Peyer's patch (tissue), 4 donors: Measurements from ENCODE around the gene IL1RAPL1. TPM values are rescaled to one million over a fixed set of nuclear protein-coding genes. Genes with fewer than 3 reads are reported as not detected.

Experiments
- DNase-seq, 3 donors: peaks; one replicate each; pipeline ENCODE4 v3.0.0-alpha.2; 2017 to 2019
- H3K27ac ChIP-seq, 4 donors: fragments of 200-600 bp; sonication (generic); one replicate each; pipeline ENCODE4 v1.5.1; 2016 to 2019
- H3K27me3 ChIP-seq, 2 donors: fragments of 200-600 bp; sonication (generic); one replicate each; pipeline ENCODE4 v1.5.1; 2019
- H3K36me3 ChIP-seq, 3 donors: fragments of 200-600 bp; sonication (generic); one replicate each; pipeline ENCODE4 v1.5.1; 2016 to 2019
- H3K4me1 ChIP-seq, 4 donors: fragments of 200-600 bp; sonication (generic); one replicate each; pipeline ENCODE4 v1.5.1; 2016 to 2019
- H3K4me3 ChIP-seq, 4 donors: fragments of 200-600 bp; sonication (generic); 1 replicate in 3 of 4; 2 replicates in 1 of 4; pipeline ENCODE4 v1.5.1; 2016 to 2019; ENCODE audit warnings: mild to moderate bottlenecking in 1 of 4
- H3K9me3 ChIP-seq, 4 donors: fragments of 200-600 bp; sonication (generic); one replicate each; pipeline ENCODE4 v1.5.1; 2016 to 2019; ENCODE audit warnings: mild to moderate bottlenecking in 1 of 4
- POLR2A ChIP-seq, 2 donors: fragments of 450-650 bp; IDR thresholded peaks; one replicate each; pipeline ENCODE4 v1.5.1; 2017; ENCODE audit warnings: antibody characterized with exemption in 2 of 2, mild to moderate bottlenecking in 2 of 2, moderate library complexity in 2 of 2
- total RNA-seq, 4 donors: library from RNA; depleted of rRNA; stranded (reverse); fragments of >200 nt; gene quantifications; one replicate each; pipeline ENCODE4 v1.1.0, GENCODE V29; 2016
- TF ChIP-seq, protein P1 (sequence below), 6 experiments: fragments of 450-650 bp in 4 of 6; fragments of 200-600 bp in 2 of 6; sonication (generic) in 1 of 6; IDR thresholded peaks; one replicate each; pipeline ENCODE4 v1.5.1; 2017 to 2019; ENCODE audit warnings: antibody characterized with exemption in 6 of 6, mild to moderate bottlenecking in 3 of 6, moderate library complexity in 1 of 6

IL1RAPL1 gene
- total RNA-seq, 4 donors from 2014 or later, result not detected

DNA sequence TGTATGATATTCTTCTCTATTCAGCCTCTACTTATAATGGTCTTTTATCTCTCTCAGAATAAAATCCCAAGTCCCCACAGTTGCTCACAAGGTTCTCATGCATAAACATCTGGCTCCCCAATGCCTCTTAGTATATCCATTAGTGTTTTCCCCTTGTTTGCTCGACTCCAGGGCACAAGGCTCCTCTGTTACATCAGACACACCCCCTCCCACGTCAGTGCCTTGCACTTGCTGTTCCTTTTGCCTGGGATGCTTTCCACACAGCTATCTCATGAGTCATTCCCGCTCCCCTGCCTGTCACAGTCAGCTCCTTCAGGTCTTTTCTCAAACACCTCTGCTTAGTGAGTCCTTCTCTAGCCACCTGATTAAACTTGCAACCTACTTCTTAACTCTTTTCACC lies 260.2 kb downstream of the IL1RAPL1 start:
- TF ChIP-seq POLR2A (IDR thresholded peaks at IDR 0.05), result no peak
- TF ChIP-seq, protein P1, sequence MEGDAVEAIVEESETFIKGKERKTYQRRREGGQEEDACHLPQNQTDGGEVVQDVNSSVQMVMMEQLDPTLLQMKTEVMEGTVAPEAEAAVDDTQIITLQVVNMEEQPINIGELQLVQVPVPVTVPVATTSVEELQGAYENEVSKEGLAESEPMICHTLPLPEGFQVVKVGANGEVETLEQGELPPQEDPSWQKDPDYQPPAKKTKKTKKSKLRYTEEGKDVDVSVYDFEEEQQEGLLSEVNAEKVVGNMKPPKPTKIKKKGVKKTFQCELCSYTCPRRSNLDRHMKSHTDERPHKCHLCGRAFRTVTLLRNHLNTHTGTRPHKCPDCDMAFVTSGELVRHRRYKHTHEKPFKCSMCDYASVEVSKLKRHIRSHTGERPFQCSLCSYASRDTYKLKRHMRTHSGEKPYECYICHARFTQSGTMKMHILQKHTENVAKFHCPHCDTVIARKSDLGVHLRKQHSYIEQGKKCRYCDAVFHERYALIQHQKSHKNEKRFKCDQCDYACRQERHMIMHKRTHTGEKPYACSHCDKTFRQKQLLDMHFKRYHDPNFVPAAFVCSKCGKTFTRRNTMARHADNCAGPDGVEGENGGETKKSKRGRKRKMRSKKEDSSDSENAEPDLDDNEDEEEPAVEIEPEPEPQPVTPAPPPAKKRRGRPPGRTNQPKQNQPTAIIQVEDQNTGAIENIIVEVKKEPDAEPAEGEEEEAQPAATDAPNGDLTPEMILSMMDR (IDR thresholded peaks at IDR 0.05), result no peak
- H3K27ac ChIP-seq, result no peak overlapping the region
- no peaks in the 10 kb centered on the region for H3K4me1 ChIP-seq
- H3K36me3 ChIP-seq, result no peaks in the 10 kb centered on the region
- no peak overlapping the region for H3K4me3 ChIP-seq
- no peaks in the 10 kb centered on the region for H3K9me3 ChIP-seq
- no peak for DNase-seq
- no peaks in the 10 kb centered on the region for H3K27me3 ChIP-seq

DNA sequence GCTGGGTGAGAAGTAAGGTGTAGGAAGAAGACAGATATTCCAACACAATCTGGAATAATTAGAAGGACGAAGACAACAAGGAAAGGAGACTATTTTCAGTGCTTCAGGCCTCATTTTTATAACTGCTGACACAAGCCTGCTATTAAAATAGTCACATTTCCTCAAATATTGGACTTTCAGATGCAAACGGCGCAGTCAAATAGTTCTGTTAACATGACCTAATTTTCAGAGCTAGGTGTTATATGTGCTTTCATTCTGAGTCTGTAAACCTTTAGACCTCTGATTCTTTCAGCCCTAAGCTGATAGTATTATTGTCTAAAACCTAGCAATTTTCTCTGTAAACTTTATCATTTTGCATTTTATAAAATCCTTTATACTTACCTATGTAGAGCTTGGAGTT lies 261.5 kb downstream of the IL1RAPL1 start:
- Histone ChIP-seq H3K36me3 (no peaks in the 10 kb centered on the region), H3K27me3 (no peaks in the 10 kb centered on the region), H3K27ac (no peak overlapping the region), H3K4me3 (no peak overlapping the region), H3K4me1 (no peaks in the 10 kb centered on the region), H3K9me3 (no peaks in the 10 kb centered on the region)
- TF ChIP-seq POLR2A (IDR thresholded peaks at IDR 0.05), result no peak
- TF ChIP-seq, protein P1 (IDR thresholded peaks at IDR 0.05), result no peak
- DNase-seq, result no peak

DNA sequence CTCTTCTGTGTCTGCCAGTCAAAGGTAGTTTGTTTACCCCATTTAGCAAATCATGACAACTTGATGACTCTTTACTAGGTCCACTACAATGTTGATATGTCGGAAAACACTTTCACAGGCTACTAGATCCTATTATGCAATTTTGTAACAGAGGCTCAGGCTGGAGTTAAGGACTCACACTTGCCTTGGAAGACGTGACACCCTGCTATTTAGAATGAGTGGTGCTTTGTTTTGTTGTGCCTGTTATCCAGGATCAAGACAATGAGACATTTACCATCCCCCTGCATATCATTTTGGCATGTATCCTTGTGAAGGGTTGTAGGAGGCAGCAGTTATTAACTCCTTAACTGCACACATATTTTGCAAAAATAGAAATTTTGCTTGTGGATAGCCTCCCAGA lies 263.7 kb downstream of the IL1RAPL1 start:
- DNase-seq, result no peak
- Histone ChIP-seq H3K4me3 (no peak overlapping the region), H3K27ac (no peak overlapping the region), H3K9me3 (no peaks in the 10 kb centered on the region), H3K27me3 (no peaks in the 10 kb centered on the region), H3K4me1 (no peaks in the 10 kb centered on the region), H3K36me3 (no peaks in the 10 kb centered on the region)
- TF ChIP-seq POLR2A (IDR thresholded peaks at IDR 0.05), result no peak
- TF ChIP-seq, protein P1 (IDR thresholded peaks at IDR 0.05), result no peak

DNA sequence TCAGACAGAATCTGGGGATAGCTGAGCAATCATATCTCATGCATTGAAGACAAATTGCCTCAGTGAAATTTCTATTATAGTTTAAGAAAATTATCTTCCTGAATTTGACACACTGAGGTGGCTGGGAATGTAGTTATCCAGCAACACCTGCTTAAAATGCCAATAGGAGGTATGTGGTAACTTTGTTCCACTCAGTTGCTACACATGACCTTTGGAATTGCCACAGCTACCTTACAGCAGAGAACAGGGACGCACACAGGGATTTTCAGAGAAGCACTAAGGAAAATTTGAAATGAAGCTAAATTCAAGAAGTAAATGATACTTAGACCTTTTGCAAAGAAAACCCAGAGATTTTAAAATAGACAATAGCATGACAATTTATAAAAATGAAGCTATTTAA lies 264.6 kb downstream of the IL1RAPL1 start:
- H3K9me3 ChIP-seq, result no peaks in the 10 kb centered on the region
- TF ChIP-seq POLR2A (IDR thresholded peaks at IDR 0.05), result no peak
- TF ChIP-seq, protein P1 (IDR thresholded peaks at IDR 0.05), result no peak
- H3K4me1 ChIP-seq, result no peaks in the 10 kb centered on the region
- H3K36me3 ChIP-seq, result no peaks in the 10 kb centered on the region
- DNase-seq, result no peak
- no peak overlapping the region for H3K4me3 ChIP-seq
- no peaks in the 10 kb centered on the region for H3K27me3 ChIP-seq
- no peak overlapping the region for H3K27ac ChIP-seq

DNA sequence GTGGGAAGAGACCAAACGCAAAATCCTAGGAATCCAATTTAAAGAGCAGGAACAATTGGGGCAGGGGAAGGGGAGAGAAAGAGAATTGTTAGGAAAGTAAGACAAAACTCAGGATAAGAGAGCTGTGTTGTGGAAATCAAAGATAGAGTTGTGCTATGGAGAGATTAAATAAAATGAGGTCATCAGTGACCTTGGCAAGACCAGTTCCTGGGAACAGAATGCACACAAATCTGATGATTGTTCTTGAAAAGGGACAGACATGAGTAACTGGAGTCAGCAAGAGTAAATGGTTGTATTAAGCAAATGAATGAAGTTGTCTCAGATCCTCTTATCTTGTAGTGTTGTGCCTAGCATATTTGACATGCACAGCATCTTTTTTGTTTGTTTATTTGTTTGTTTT lies 267.4 kb downstream of the IL1RAPL1 start:
- DNase-seq, result no peak
- TF ChIP-seq, protein P1 (IDR thresholded peaks at IDR 0.05), result no peak
- TF ChIP-seq POLR2A (IDR thresholded peaks at IDR 0.05), result no peak

DNA sequence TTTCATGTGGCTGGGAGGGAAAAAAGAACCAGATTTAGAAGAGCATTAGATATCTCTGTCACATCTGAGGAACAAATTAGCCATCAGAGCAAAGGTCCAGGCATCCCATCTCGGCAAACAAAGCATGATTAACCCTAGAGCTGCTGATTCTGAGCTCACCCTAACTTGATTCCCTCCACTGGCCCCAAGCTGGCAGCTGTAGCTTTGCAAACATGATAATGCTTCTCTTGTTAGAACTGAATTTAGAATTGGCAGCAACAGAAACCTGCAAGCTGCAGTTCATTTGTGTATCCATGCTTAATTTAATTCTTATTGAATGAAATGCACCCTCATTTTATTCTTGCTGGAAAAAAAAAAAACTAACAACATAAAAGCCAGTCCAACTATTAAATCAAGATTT lies 289.2 kb downstream of the IL1RAPL1 start:
- DNase-seq, result no peak
- Histone ChIP-seq H3K27me3 (no peaks in the 10 kb centered on the region), H3K4me3 (no peak overlapping the region), H3K27ac (no peak overlapping the region), H3K9me3 (no peaks in the 10 kb centered on the region), H3K36me3 (no peaks in the 10 kb centered on the region), H3K4me1 (no peaks in the 10 kb centered on the region)
- TF ChIP-seq, protein P1 (IDR thresholded peaks at IDR 0.05), result no peak
- no peak for TF ChIP-seq POLR2A (IDR thresholded peaks at IDR 0.05)

More for the DNA sequence above, 267.4 kb downstream of the IL1RAPL1 start:
- H3K27ac ChIP-seq, result no peak overlapping the region
- no peaks in the 10 kb centered on the region for H3K4me1 ChIP-seq
- no peaks in the 10 kb centered on the region for H3K27me3 ChIP-seq
- no peaks in the 10 kb centered on the region for H3K9me3 ChIP-seq
- H3K36me3 ChIP-seq, result no peaks in the 10 kb centered on the region
- no peak overlapping the region for H3K4me3 ChIP-seq
